Measurements from ENCODE around the gene CATSPERE.
"Not testable (repeated sequence)": the region's sequence is repeated elsewhere in the genome, so short reads cannot be mapped to it uniquely, and the experiment has no call there.

CATSPERE gene

GRCh38 chr1:244494653-244495052 is 33.6 kb downstream of the CATSPERE start:
- Histone ChIP-seq H3K4me3 (ENCODE audit: low read depth in 1 of 2, low read length in 1 of 2) (no peak overlapping the region), H3K27ac (no peak overlapping the region), H3K9me3 (no peaks in the 10 kb centered on the region), H3K4me1 (ENCODE audit: control insufficient read depth in 1 of 2, insufficient read depth in 1 of 2, low read depth in 1 of 2, low read length in 1 of 2) (no peaks in the 10 kb centered on the region), H3K36me3 (no peaks in the 10 kb centered on the region), H3K27me3 (no peaks in the 10 kb centered on the region)
- no peak for TF ChIP-seq CTCF (IDR thresholded peaks at IDR 0.05)

- no peaks in the 10 kb centered on the region for H3K36me3 ChIP-seq
- no peak overlapping the region for H3K27ac ChIP-seq
- H3K9me3 ChIP-seq, result no peaks in the 10 kb centered on the region
- H3K4me1 ChIP-seq (ENCODE audit: control insufficient read depth in 1 of 2, insufficient read depth in 1 of 2, low read depth in 1 of 2, low read length in 1 of 2), result no peaks in the 10 kb centered on the region
- no peaks in the 10 kb centered on the region for H3K27me3 ChIP-seq
- no peak for TF ChIP-seq CTCF (IDR thresholded peaks at IDR 0.05)
- H3K4me3 ChIP-seq (ENCODE audit: low read depth in 1 of 2, low read length in 1 of 2), result no peak overlapping the region
These were observed 35.1 kb downstream of the CATSPERE start for GRCh38 chr1:244496186-244496585.

GRCh38 chr1:244497805-244498204 is 36.7 kb downstream of the CATSPERE start:
- no peaks in the 10 kb centered on the region for H3K4me1 ChIP-seq (ENCODE audit: control insufficient read depth in 1 of 2, insufficient read depth in 1 of 2, low read depth in 1 of 2, low read length in 1 of 2)
- H3K9me3 ChIP-seq, result no peaks in the 10 kb centered on the region
- no peak overlapping the region for H3K4me3 ChIP-seq (ENCODE audit: low read depth in 1 of 2, low read length in 1 of 2)
- H3K27me3 ChIP-seq, result no peaks in the 10 kb centered on the region
- TF ChIP-seq CTCF (IDR thresholded peaks at IDR 0.05), result no peak
- H3K36me3 ChIP-seq, result no peaks in the 10 kb centered on the region
- H3K27ac ChIP-seq, result no peak overlapping the region

GRCh38 chr1:244499484-244499883 is 38.4 kb downstream of the CATSPERE start:
- H3K27ac ChIP-seq, result not testable (repeated sequence)

GRCh38 chr1:244500515-244500914 is 39.4 kb downstream of the CATSPERE start:
- H3K36me3 ChIP-seq; H3K4me1 ChIP-seq (ENCODE audit: control insufficient read depth in 1 of 2, insufficient read depth in 1 of 2, low read depth in 1 of 2, low read length in 1 of 2); H3K27ac ChIP-seq; H3K27me3 ChIP-seq; H3K9me3 ChIP-seq; H3K4me3 ChIP-seq (ENCODE audit: low read depth in 1 of 2, low read length in 1 of 2): not testable (repeated sequence)

More at GRCh38 chr1:244499484-244499883, 38.4 kb downstream of the CATSPERE start:
- not testable (repeated sequence) for H3K27me3 ChIP-seq; H3K4me1 ChIP-seq (ENCODE audit: control insufficient read depth in 1 of 2, insufficient read depth in 1 of 2, low read depth in 1 of 2, low read length in 1 of 2); H3K4me3 ChIP-seq (ENCODE audit: low read depth in 1 of 2, low read length in 1 of 2); H3K9me3 ChIP-seq; H3K36me3 ChIP-seq

GRCh38 chr1:244502630-244503029 is 41.6 kb downstream of the CATSPERE start:
- no peak for TF ChIP-seq CTCF (IDR thresholded peaks at IDR 0.05)
- H3K27ac ChIP-seq, result no peak overlapping the region
- H3K4me3 ChIP-seq (ENCODE audit: low read depth in 1 of 2, low read length in 1 of 2), result no peak overlapping the region
- no peaks in the 10 kb centered on the region for H3K27me3 ChIP-seq
- H3K36me3 ChIP-seq, result no peaks in the 10 kb centered on the region
- no peaks in the 10 kb centered on the region for H3K4me1 ChIP-seq (ENCODE audit: control insufficient read depth in 1 of 2, insufficient read depth in 1 of 2, low read depth in 1 of 2, low read length in 1 of 2)
- H3K9me3 ChIP-seq, result no peaks in the 10 kb centered on the region

GRCh38 chr1:244513493-244513892 is 52.4 kb downstream of the CATSPERE start:
- no peak for TF ChIP-seq CTCF (IDR thresholded peaks at IDR 0.05)
- H3K36me3 ChIP-seq, result no peaks in the 10 kb centered on the region
- no peaks in the 10 kb centered on the region for H3K9me3 ChIP-seq

More at GRCh38 chr1:244513493-244513892, 52.4 kb downstream of the CATSPERE start:
- H3K27ac ChIP-seq, result no peak overlapping the region
- no peak overlapping the region for H3K4me3 ChIP-seq (ENCODE audit: low read depth in 1 of 2, low read length in 1 of 2)
- H3K4me1 ChIP-seq (ENCODE audit: control insufficient read depth in 1 of 2, insufficient read depth in 1 of 2, low read depth in 1 of 2, low read length in 1 of 2), result no peaks in the 10 kb centered on the region
- H3K27me3 ChIP-seq, result no peaks in the 10 kb centered on the region
